ENCODE measurements around the gene CMTM4. TPM values are rescaled to one million over a fixed set of nuclear protein-coding genes. Genes with fewer than 3 reads are reported as not detected.

The CMTM4 gene
- total RNA-seq, 2 experiments from 2014 or later = 1.1 to 1.2 TPM

DNA sequence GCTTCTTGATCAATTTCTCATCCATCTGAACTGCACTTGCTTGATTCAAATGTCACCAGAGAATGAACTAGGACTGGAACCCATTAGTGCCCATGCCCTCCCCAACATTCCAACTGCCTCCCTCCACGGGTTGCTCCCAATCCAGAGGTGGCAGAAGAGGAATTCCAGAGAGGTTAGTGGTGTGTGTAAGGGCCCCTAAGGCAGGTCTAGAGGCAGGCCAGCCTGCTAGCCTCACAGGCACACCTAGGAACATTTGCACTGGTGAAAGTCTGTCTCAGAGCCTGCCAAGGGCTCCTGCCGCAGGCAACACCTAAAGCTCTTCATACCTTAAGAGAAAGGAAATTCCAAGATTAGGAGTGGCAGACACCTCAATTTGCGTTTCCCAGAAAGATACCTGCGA, 21.2 kb upstream of the CMTM4 start:
- Mint-ChIP-seq H3K27ac (no peak overlapping the region), H3K36me3 (peaks cover 11% of the 10 kb centered on the region), H3K27me3 (no peaks in the 10 kb centered on the region), H3K4me1 (no peaks in the 10 kb centered on the region), H3K4me3 (no peak overlapping the region), H3K9me3 (ENCODE audit: low read depth) (no peaks in the 10 kb centered on the region)
- CTCF ChIA-PET = interaction anchor here (1.7 kb wide), 1 partner anchor 150 kb away, joined by 5 read pairs; no protein-coding TSS in a partner anchor
- no peak for DNase-seq
- no peak for ATAC-seq

DNA sequence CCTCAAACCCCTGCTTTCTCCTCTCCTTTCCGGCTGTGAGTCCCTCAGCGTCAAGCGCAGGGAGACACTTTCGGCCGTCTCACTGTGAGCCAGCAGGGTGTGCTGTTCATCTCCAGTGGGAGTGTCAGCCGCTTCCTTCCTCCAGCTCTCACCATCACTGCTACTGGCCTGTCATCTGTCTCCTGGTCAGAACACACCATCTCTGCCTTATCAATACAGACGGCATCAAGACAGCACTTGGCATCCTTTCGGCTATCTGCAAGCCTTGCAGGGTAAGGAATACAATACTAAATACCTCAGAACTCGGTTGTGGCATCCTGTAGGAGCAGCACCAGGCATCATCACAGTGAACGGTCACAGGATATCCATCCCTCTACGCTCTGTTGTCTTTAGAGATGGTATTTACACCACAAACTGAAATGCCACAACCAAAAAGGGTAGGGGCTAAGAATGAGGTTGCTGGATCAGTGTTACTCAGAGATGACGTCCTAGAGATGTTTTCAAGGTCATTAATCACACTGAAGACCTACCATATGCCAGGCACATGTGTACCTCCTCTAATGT, 20.7 kb upstream of the CMTM4 start:
- Mint-ChIP-seq H3K4me3 (no peak overlapping the region), H3K9me3 (ENCODE audit: low read depth) (no peaks in the 10 kb centered on the region), H3K4me1 (no peaks in the 10 kb centered on the region), H3K27me3 (no peaks in the 10 kb centered on the region), H3K36me3 (peaks cover 8% of the 10 kb centered on the region), H3K27ac (no peak overlapping the region)
- ATAC-seq (peak; percentile 57), DNase-seq (peak; percentile 47)
- CTCF ChIA-PET = interaction anchor here (0.6 to 2.3 kb wide), 4 partner anchors 10 to 151 kb away, joined by 4 to 8 read pairs (median 6); partner anchors contain the start of gene NAE1

DNA sequence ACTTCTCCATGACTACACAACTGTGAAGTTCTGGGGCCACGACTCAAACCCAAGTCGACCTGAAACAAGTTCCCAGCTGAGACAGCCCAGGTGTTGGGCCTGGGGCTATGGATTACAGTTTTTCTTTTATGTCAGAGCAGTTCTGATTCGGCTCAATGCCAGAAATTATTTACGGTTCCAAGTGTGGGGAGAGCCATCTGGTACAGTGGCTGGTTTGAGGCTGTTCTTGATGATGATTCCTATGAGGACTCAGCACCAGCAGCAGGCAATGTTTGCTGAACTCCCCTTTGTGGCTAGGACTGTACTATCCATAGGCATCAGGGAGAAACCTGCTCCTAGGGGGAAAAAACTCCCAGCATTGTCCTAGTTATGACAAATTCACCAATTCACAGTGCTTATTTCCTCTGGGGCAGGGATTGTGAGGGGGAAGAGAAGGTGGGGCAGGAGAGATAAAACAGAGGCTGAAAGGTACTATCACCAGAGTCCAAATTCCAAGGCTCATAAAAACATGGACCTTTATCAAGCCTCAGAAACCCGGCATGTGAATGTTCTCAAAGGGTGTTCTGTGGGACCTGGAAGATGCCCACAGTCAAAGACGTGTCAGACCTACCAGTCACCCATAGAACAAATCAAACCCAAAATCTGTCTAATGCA, 18.2 kb upstream of the CMTM4 start:
- CTCF ChIA-PET = interaction anchor here (1.1 to 2.5 kb wide), 4 partner anchors 26 to 154 kb away, joined by 3 to 8 read pairs (median 6); partner anchors contain the start of gene NAE1
- Mint-ChIP-seq H3K27ac (no peak overlapping the region), H3K36me3 (peaks cover 7% of the 10 kb centered on the region), H3K9me3 (ENCODE audit: low read depth) (no peaks in the 10 kb centered on the region), H3K4me1 (no peaks in the 10 kb centered on the region), H3K4me3 (no peak overlapping the region), H3K27me3 (no peaks in the 10 kb centered on the region)
- no peak for DNase-seq
- ATAC-seq = no peak

DNA sequence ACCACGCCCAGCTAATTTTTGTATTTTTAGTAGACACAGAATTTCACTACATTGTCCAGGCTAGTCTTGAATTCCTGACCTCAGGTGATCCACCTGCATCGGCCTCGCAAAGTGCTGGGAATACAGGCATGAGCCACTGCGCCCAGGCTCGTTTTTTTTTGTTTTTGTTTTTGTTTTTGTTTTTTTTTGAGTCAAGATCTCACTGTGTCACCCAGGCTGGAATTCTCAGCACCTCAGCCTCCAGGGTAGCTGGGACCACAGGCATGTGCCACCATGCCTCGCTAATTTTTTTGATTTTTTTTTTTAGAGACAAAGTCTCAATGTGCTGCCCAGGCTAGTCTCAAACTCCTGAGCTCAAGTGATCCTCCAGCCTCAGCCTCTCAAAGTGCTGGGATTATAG, 17.5 kb upstream of the CMTM4 start:
- CTCF ChIA-PET = interaction anchor here (1.6 to 2.5 kb wide), 3 partner anchors 19 to 117 kb away, joined by 3 to 7 read pairs (median 4); partner anchors contain the start of gene NAE1
- no peak for DNase-seq
- peaks cover 2% of the 10 kb centered on the region for H3K36me3 Mint-ChIP-seq
- no peak overlapping the region for H3K27ac Mint-ChIP-seq
- no peaks in the 10 kb centered on the region for H3K9me3 Mint-ChIP-seq (ENCODE audit: low read depth)
- no peak for ATAC-seq
- H3K27me3 Mint-ChIP-seq = peaks cover under 1% of the 10 kb centered on the region
- no peak overlapping the region for H3K4me3 Mint-ChIP-seq
- no peaks in the 10 kb centered on the region for H3K4me1 Mint-ChIP-seq

- no peak for ATAC-seq
- Mint-ChIP-seq H3K4me1 (no peaks in the 10 kb centered on the region), H3K27me3 (peaks cover 5% of the 10 kb centered on the region), H3K4me3 (no peak overlapping the region), H3K27ac (no peak overlapping the region), H3K9me3 (ENCODE audit: low read depth) (no peaks in the 10 kb centered on the region), H3K36me3 (peaks cover 2% of the 10 kb centered on the region)
- DNase-seq = no peak
- CTCF ChIA-PET = interaction anchor here (0.9 to 2.5 kb wide), 4 partner anchors 18 to 117 kb away, joined by 3 to 7 read pairs (median 4); partner anchors contain the start of gene NAE1
Measured at GRCh38 chr16:66713076-66713475, 16.5 kb upstream of the CMTM4 start.

DNA sequence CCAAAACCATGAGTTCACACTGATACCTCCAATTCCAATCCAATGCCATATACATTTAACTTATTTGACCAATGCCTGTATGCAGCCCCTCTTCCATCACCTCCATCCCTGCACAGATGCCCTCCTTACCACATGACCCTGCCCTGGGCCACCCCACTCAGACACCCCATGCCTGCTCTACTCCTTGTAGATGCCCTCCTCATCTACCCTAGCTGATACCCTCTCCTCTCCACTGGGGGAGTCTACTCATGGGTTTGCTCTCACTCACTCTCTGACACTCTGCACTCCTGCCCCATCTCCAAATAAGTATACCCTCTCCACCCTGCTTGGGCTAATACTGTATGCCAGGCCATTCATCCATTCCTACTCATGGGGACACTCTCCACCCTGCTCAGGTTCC, 16.0 kb upstream of the CMTM4 start:
- CTCF ChIA-PET = interaction anchor here (1.6 to 2.5 kb wide), 2 partner anchors 17 to 61 kb away, joined by 3 to 7 read pairs; no protein-coding TSS in a partner anchor
- ATAC-seq (no peak), DNase-seq (no peak)
- H3K4me1 Mint-ChIP-seq = no peaks in the 10 kb centered on the region
- no peak overlapping the region for H3K27ac Mint-ChIP-seq
- no peak overlapping the region for H3K4me3 Mint-ChIP-seq
- no peaks in the 10 kb centered on the region for H3K9me3 Mint-ChIP-seq (ENCODE audit: low read depth)
- H3K27me3 Mint-ChIP-seq = peaks cover 6% of the 10 kb centered on the region
- peaks cover 2% of the 10 kb centered on the region for H3K36me3 Mint-ChIP-seq

- DNase-seq (no peak), ATAC-seq (no peak)
- no peaks in the 10 kb centered on the region for H3K9me3 Mint-ChIP-seq (ENCODE audit: low read depth)
- peaks cover 10% of the 10 kb centered on the region for H3K27me3 Mint-ChIP-seq
- no peak overlapping the region for H3K4me3 Mint-ChIP-seq
- CTCF ChIA-PET = no interaction called here
- H3K27ac Mint-ChIP-seq = no peak overlapping the region
- no peaks in the 10 kb centered on the region for H3K36me3 Mint-ChIP-seq
- H3K4me1 Mint-ChIP-seq = no peaks in the 10 kb centered on the region
Measured at GRCh38 chr16:66711581-66711980, 15.0 kb upstream of the CMTM4 start.

- H3K4me3 Mint-ChIP-seq = no peak overlapping the region
- H3K27ac Mint-ChIP-seq = no peak overlapping the region
- no peaks in the 10 kb centered on the region for H3K4me1 Mint-ChIP-seq
Measured at GRCh38 chr16:66706506-66706880, 9.9 kb upstream of the CMTM4 start.

GRCh38 chr16:66705790-66706505, 9.4 kb upstream of the CMTM4 start:
- no peak for ATAC-seq
- CTCF ChIA-PET = no interaction called here
- no peak overlapping the region for H3K27ac Mint-ChIP-seq
- no peak for DNase-seq
- H3K27me3 Mint-ChIP-seq = peaks cover 19% of the 10 kb centered on the region
- no peaks in the 10 kb centered on the region for H3K36me3 Mint-ChIP-seq
- H3K9me3 Mint-ChIP-seq (ENCODE audit: low read depth) = no peaks in the 10 kb centered on the region
- H3K4me3 Mint-ChIP-seq = no peak overlapping the region
- H3K4me1 Mint-ChIP-seq = peaks cover 1% of the 10 kb centered on the region

More at GRCh38 chr16:66706506-66706880, 9.9 kb upstream of the CMTM4 start:
- Mint-ChIP-seq H3K9me3 (ENCODE audit: low read depth) (no peaks in the 10 kb centered on the region), H3K27me3 (peaks cover 18% of the 10 kb centered on the region), H3K36me3 (no peaks in the 10 kb centered on the region)
- ATAC-seq (no peak), DNase-seq (no peak)
- CTCF ChIA-PET = no interaction called here

GRCh38 chr16:66703406-66704215, 7.1 kb upstream of the CMTM4 start:
- H3K4me3 Mint-ChIP-seq = no peak overlapping the region

DNA sequence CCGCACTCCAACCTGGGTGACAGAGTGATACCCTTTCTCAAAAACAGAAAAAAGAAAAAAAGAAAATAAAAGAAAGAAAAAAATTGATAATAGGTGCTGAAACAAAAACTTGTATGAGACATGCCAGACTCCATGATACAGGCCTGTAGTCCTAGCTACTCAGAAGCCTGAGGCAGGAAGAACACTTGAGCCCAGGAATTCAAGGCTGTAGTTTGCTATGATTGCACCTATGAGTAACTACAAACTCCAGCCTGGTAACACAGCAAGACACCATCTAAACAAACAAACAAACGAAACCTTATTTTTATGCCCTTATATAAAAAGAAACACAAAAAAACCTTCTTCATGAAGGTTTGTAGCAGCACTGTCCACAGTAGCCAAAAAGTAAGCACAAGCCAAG, 5.0 kb upstream of the CMTM4 start:
- ATAC-seq = no peak
- Mint-ChIP-seq H3K27ac (no peak overlapping the region), H3K4me3 (no peak overlapping the region), H3K9me3 (ENCODE audit: low read depth) (no peaks in the 10 kb centered on the region), H3K27me3 (peaks cover 36% of the 10 kb centered on the region), H3K4me1 (peaks cover 6% of the 10 kb centered on the region), H3K36me3 (no peaks in the 10 kb centered on the region)
- CTCF ChIA-PET = interaction anchor here (0.8 kb wide), 1 partner anchor 93 kb away, joined by 3 read pairs; no protein-coding TSS in a partner anchor
- no peak for DNase-seq

More at GRCh38 chr16:66703406-66704215, 7.1 kb upstream of the CMTM4 start:
- no peak for DNase-seq
- no peak overlapping the region for H3K27ac Mint-ChIP-seq
- H3K36me3 Mint-ChIP-seq = no peaks in the 10 kb centered on the region
- peaks cover 3% of the 10 kb centered on the region for H3K4me1 Mint-ChIP-seq
- peaks cover 28% of the 10 kb centered on the region for H3K27me3 Mint-ChIP-seq
- CTCF ChIA-PET = no interaction called here
- no peak for ATAC-seq
- no peaks in the 10 kb centered on the region for H3K9me3 Mint-ChIP-seq (ENCODE audit: low read depth)

GRCh38 chr16:66701026-66701425, 4.5 kb upstream of the CMTM4 start:
- Mint-ChIP-seq H3K27ac (no peak overlapping the region), H3K4me1 (peaks cover 6% of the 10 kb centered on the region), H3K9me3 (ENCODE audit: low read depth) (no peaks in the 10 kb centered on the region), H3K36me3 (no peaks in the 10 kb centered on the region), H3K27me3 (peaks cover 36% of the 10 kb centered on the region), H3K4me3 (no peak overlapping the region)
- DNase-seq (no peak), ATAC-seq (no peak)
- CTCF ChIA-PET = interaction anchor here (0.8 to 0.9 kb wide), 2 partner anchors 34 to 92 kb away, joined by 3 read pairs; no protein-coding TSS in a partner anchor

DNA sequence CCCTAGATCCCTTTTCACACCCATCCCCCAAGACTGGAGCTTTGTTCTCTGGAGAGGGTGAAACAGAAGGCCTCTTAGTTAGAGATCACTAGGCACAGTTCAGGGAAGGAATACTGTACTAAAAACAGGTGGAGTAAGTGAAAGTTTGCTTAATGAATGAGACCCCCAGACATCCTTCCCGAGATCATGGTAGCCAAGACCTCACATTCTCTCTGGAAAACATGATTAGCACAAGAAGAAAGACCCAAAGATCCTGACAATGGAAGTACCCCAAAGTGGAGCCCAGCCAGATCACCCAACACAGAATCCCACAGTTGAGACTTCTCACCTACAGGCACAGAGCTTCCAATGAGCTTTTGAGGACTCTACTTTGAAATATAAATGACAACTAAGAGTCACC, 3.4 kb upstream of the CMTM4 start:
- CTCF ChIA-PET = no interaction called here
- Mint-ChIP-seq H3K36me3 (no peaks in the 10 kb centered on the region), H3K4me1 (peaks cover 15% of the 10 kb centered on the region), H3K4me3 (no peak overlapping the region), H3K27me3 (peaks cover 46% of the 10 kb centered on the region), H3K27ac (no peak overlapping the region), H3K9me3 (ENCODE audit: low read depth) (no peaks in the 10 kb centered on the region)
- DNase-seq = no peak
- ATAC-seq = no peak

Data from activated CD8-positive, alpha-beta memory T cell treated with anti-CD3 and anti-CD28 coated beads, Interleukin-2, amount 10 ng/mL, durations not matched to agents 7 days and 5 days (primary cell).